Psoas muscle (tissue), 8 donors: ENCODE results near the gene SF3A2. TPM values are rescaled to one million over a fixed set of nuclear protein-coding genes. Genes with fewer than 3 reads are reported as not detected.

Experiments used
- ATAC-seq, 4 donors: fragments of 200-7000 bp; cut with Tn5 transposase; one replicate each; pipeline ENCODE4 v1.9.1; 2020; ENCODE audit warnings: moderate library complexity in 3 of 4, mild to moderate bottlenecking in 2 of 4
- DNase-seq, 2 donors: peaks; one replicate each; pipeline ENCODE4 v3.0.0-alpha.2; 2020
- H3K27ac ChIP-seq: fragments of 200-600 bp; one replicate; pipeline ENCODE4 v1.8.0; 2022
- H3K27me3 ChIP-seq, 3 donors: fragments of 200-600 bp in 1 of 3; one replicate each; pipeline versions ENCODE4 v1.6.1 to v1.8.0; 2013 to 2022; ENCODE audit warnings: low read length in 2 of 3, mild to moderate bottlenecking in 2 of 3, moderate library complexity in 1 of 3; ENCODE audit not compliant: insufficient read depth in 3 of 3
- H3K36me3 ChIP-seq, 2 donors: fragments of 200-600 bp in 1 of 2; one replicate each; pipeline versions ENCODE4 v1.6.1 to v1.8.0; 2013 to 2022; ENCODE audit warnings: low read depth in 1 of 2, mild to moderate bottlenecking in 1 of 2, moderate library complexity in 1 of 2; ENCODE audit not compliant: insufficient read depth in 1 of 2
- H3K4me1 ChIP-seq: fragments of 200-600 bp; one replicate; pipeline ENCODE4 v1.8.0; 2022
- H3K4me3 ChIP-seq: fragments of 200-600 bp; one replicate; pipeline ENCODE4 v1.8.0; 2022; ENCODE audit warnings: mild to moderate bottlenecking
- H3K9me3 ChIP-seq: fragments of 200-600 bp; one replicate; pipeline ENCODE4 v1.8.0; 2022
- CTCF ChIP-seq: fragments of 200-600 bp; IDR thresholded peaks from one replicate; pipeline ENCODE4 v1.8.0; 2022; ENCODE audit warnings: antibody characterized with exemption
- WGBS, 3 donors: extraction: QIAGEN DNeasy Blood & Tissue Kit; methylation state at CpG; one replicate each; pipeline versions ENCODE4 v1.1.6 to v1.1.7; 2013; 5-methylcytosine and 5-hydroxymethylcytosine counted together
- intact Hi-C, 2 donors: fragments of 100-400 bp; cut with DNase I; formaldehyde crosslinking; loops; one replicate each; pipeline versions ENCODE4 v1.11.0 to v1.14.2; 2022
- polyA plus RNA-seq, 3 donors: library from polyadenylated mRNA; stranded (reverse); fragments of 200-250 nt; gene quantifications; one replicate each; pipeline ENCODE4 v1.2.3, GENCODE V29; 2013
- total RNA-seq, 4 donors: library from RNA; stranded (reverse); fragmentation: NEBNext Ultra II Directional in 2 of 4; extraction: Animal tissue kit (Norgen Biotek cat#: 25700) in 2 of 4; gene quantifications; one replicate each; pipeline versions ENCODE4 v1.2.1 to v1.2.4, GENCODE V29; 2021 to 2023
- donor health status: healthy with polysubstance abuse.
- donor health status: DM: no; HTN: no; CAD: no; lungs with moderate emphysema.
- donor health status: Bipolar disorder and iron deficiency.
- donor health status: healthy.
- donor health status: DM: yes; HTN: yes; CAD: no.
- donor health status: DM: no; HTN: no; CAD: no.
- donor health status: DM: no; HTN: no; CAD: no.
- donor health status: DM: yes; HTN: yes; CAD: no.

SF3A2 gene
- total and polyA plus RNA-seq, 7 donors = 25.9 to 46.8 (median 33.6) TPM

DNA sequence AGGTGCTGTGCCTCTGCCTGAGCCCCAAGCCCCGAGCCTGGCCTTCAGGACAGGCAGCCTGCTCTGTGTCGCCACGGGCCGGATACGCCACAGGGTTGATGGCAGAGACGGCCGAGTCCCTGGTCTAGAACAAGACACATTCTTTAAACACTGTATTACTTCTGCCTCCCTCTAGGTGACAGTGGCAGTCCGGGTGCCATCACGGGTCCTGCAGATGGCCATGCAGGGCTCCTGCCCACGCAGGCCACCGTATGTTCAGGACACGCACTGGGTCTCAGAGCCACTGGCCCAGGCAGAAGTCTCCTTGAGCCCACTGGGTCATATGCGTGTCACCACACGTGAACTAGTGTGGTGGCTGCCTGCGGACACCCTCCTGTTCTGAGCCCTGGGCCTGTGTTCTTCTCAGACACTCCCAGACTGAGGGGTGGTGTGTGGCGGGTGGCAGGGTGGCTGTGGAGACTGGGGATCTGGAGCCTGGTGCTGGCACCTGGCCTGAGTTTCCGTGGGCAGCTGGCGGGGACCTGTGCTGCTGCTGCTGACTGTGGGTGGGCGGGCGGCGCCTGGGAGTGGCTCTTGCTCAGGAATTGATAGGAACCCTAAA is 4.9 kb upstream of the SF3A2 start:
- no peak for DNase-seq
- TF ChIP-seq CTCF = peak; percentile 31
- Histone ChIP-seq H3K36me3 (peaks cover 3 to 55% of the 10 kb centered on the region in 2 donors), H3K4me1 (peaks cover 27% of the 10 kb centered on the region), H3K4me3 (no peak overlapping the region), H3K27ac (peak overlapping the region; percentile 72), H3K9me3 (no peaks in the 10 kb centered on the region), H3K27me3 (no peaks in the 10 kb centered on the region)
- 42 to 70% (median 47%) methylated on average over 21 of the region's 21 CpGs for WGBS, 3 donors
- intact Hi-C loops = loop anchor here in 1 of 2 donors (10.0 kb wide), 1 partner anchor 83 kb away; no protein-coding TSS in a partner anchor
- peak in 3 of 4 donors; percentile 4 to 32 (median 26) for ATAC-seq

GRCh38 chr19:2232286-2233151 is 4.1 kb upstream of the SF3A2 start:
- DNase-seq (no peak), ATAC-seq (no peak)
- peaks cover 3 to 48% of the 10 kb centered on the region in 2 donors for H3K36me3 ChIP-seq
- H3K27me3 ChIP-seq = no peaks in the 10 kb centered on the region
- no peak overlapping the region for H3K27ac ChIP-seq
- H3K4me3 ChIP-seq = no peak overlapping the region
- 74 to 82% (median 77%) methylated on average over 30 of the region's 30 CpGs for WGBS, 3 donors
- intact Hi-C loops = loop anchor here in 1 of 2 donors (10.0 kb wide), 1 partner anchor 82 kb away; no protein-coding TSS in a partner anchor
- no peak for TF ChIP-seq CTCF
- no peaks in the 10 kb centered on the region for H3K9me3 ChIP-seq
- H3K4me1 ChIP-seq = peaks cover 31% of the 10 kb centered on the region

DNA sequence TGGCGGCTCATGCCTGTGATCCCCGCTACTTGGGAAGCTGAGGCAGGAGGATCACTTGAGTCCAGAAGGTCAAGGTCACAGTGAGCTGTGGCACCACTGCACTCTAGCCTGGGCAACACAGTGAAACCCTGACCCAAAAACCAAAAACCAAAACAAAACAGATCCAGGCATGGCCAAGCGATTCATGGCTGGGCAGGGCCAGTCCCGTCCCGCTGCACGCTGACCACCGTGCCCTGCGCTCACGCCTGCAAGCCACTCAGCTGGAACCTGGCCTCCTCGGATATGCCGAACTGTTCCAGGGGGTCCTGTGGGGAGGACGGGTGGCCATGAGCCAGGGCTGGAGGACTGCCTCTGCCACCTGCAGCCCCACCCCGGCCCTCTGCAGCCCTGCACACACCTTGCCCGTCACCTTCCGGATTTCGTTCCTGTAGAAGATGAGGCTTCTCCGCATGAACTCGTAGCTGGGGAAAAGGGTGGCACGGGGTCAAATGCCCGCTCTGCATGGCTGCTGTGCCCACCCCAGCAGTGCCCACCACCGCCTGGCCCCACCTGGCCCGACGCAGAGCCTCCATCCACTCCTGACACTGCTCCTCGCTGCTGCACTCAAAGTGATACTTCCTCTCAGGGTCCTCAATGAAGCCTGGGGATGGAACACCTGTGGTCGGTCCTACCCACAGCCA is 2.9 kb upstream of the SF3A2 start:
- intact Hi-C loops = loop anchor here in 1 of 2 donors (10.0 kb wide), 1 partner anchor 81 kb away; no protein-coding TSS in a partner anchor
- Histone ChIP-seq H3K36me3 (peaks cover 3 to 40% of the 10 kb centered on the region in 2 donors), H3K4me1 (peaks cover 40% of the 10 kb centered on the region), H3K4me3 (no peak overlapping the region), H3K27ac (no peak overlapping the region), H3K9me3 (no peaks in the 10 kb centered on the region), H3K27me3 (no peaks in the 10 kb centered on the region)
- DNase-seq (no peak), ATAC-seq (no peak)
- TF ChIP-seq CTCF = no peak
- WGBS, 3 donors = 86 to 93% (median 86%) methylated on average over 25 of the region's 25 CpGs

DNA sequence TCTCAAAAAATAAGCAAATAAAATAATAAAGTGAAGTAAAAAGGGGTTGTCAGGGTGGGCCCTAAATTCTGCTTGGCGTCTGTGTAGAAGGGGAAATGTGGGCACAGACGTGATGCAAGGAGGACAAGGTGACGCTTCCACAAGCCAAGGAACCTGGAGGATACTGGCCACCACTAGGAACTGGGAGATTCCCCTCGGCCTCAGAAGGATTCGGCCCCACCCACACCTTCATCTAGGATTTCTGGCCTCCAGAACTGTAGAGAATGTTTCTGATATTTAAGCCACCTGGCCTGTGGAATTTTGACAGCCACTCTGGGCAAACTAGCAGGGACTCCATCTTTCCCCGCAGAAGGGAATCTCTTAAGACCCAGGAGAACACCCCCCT is 1.6 kb upstream of the SF3A2 start:
- intact Hi-C loops = loop anchor here (5.0 to 10.0 kb wide), 5 partner anchors 78 to 157 kb away; partner anchors contain the start of genes AP3D1 (in 1 of the 2), LSM7 (in 1 of the 2) and SPPL2B (in 1 of the 2)
- WGBS, 3 donors = 40 to 61% (median 45%) methylated on average over 6 of the region's 6 CpGs
- TF ChIP-seq CTCF = no peak

More for the DNA sequence above, 1.6 kb upstream of the SF3A2 start:
- peak overlapping the region; percentile 91 for H3K27ac ChIP-seq
- H3K36me3 ChIP-seq = peaks cover 3 to 29% of the 10 kb centered on the region in 2 donors
- peak overlapping the region; percentile 97 for H3K4me3 ChIP-seq
- DNase-seq (no peak), ATAC-seq (no peak)
- H3K27me3 ChIP-seq = no peaks in the 10 kb centered on the region
- no peaks in the 10 kb centered on the region for H3K9me3 ChIP-seq
- peaks cover 46% of the 10 kb centered on the region for H3K4me1 ChIP-seq
